Activated effector memory CD4-positive, alpha-beta T cell treated with anti-CD3 and anti-CD28 coated beads, Interleukin-2, amount 50 U/mL, for 16 hours (primary cell): ENCODE results near the gene CD6.

Experiments
- DNase-seq: peaks from one replicate; pipeline ENCODE4 v3.0.0-alpha.2; 2020

CD6 gene

GRCh38 chr11:60987577-60988277 is 16.2 kb downstream of the CD6 start:
- DNase-seq: peak; percentile 86

DNA sequence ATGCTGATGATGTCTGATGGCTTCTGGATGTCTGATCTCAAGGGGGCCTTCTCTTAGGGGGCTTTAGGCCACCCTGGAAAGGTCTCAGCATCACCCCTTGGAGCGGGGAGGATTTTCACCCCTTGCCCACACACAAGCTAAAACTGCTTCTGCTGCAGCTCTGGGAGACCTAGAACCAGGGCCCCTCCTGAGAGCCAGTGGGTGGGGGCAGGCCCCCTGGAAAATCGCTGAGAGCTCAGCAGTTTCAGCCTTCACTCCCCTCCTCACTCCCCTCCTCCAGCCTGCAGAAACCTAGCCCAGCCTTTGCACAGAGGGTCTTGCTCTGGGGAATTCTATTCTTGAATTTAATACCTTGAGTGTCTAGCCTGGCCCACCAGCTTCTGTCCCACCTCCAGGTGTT is 17.2 kb downstream of the CD6 start:
- peak; percentile 66 for DNase-seq

DNA sequence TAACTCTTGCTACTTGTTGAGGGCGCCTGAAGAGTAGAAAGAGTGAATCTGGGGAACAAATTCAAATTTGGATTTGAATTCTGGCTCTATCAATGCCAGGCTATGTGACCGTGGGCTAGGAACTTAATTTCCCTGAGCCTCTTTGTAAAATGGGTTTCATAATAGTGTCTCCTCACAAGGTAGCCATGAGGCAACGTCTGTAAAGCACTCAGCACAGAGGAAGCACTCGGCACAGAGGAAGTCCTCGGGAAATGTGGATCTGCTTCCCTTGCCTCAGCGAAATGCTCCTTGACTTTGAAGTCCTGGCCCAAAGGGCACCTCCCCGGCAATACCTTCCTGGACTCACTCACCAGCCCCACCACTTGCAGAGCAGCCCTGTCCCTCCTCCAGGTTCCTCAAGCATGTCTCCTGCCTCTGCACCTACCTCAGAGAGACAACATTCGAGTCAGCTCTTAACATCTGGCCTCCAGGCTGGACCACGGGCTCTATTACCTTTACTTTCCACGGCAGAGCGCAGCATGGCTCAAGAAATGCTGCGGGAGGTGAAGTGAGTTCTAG is 17.7 kb downstream of the CD6 start:
- peak; percentile 68 for DNase-seq

DNA sequence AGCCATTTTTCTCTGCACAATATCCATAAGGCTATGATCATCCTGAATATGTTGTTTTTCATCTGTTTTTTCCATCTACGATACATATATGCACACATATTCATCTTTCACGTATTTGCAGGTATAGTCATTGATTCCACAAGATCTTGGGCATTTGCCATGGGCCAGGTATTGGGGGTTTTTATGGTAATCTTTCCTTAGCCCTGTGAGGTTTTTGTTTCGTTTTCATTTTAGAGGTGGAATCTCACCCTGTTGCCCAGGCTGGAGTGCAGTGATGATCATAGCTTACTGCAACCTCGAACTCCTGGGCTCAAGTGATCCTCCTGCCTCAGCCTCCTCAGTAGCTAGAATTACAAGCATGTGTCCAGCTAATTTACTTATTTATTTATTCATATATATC is 20.0 kb downstream of the CD6 start:
- DNase-seq: peak; percentile 73

DNA sequence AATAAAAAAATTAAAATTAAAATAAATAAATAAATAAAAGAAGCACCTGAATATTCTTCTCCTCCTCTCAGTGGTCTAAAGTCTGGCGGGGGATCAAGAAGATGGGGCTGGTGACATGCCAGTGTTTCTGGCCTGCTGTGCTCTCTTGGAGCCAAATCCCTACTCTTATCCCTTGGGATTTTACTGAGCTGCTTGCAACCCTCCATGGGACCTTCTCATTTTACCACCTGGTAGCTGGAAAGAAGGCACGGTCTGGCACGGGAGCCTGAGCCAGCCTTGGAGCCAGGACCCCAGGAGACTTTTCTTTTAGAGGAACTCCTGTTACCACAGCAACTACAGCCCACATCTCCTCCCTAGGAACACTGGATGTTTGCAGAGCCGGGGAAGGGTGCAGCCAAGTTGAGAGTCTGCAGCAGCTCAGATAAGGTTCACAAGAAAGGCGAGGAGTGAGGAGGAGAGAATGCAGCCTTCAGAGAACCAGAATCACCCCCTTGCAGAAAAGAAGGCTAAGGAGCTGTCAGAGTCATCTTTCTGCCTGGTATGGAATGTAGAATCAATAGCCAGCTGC is 21.4 kb downstream of the CD6 start:
- DNase-seq: peak; percentile 45

DNA sequence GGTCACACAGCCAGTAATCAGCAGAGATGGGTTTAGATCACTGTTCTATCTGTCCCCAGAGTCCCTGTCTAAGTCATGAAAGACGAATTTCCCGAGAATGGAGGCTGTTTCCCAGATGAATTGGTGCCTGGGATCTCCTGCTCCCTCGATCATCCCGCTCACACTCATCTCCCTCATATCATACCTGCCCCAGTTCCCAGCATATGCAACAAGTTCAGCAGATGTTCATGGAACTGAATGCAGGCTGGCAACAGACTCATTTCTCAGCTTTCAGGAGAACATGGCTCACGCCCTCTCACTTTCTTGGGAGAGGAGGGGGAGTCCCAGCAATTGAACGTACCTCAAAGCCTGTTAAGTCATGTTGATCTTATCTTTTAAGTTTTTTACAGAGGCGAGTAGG is 22.1 kb downstream of the CD6 start:
- no peak for DNase-seq

DNA sequence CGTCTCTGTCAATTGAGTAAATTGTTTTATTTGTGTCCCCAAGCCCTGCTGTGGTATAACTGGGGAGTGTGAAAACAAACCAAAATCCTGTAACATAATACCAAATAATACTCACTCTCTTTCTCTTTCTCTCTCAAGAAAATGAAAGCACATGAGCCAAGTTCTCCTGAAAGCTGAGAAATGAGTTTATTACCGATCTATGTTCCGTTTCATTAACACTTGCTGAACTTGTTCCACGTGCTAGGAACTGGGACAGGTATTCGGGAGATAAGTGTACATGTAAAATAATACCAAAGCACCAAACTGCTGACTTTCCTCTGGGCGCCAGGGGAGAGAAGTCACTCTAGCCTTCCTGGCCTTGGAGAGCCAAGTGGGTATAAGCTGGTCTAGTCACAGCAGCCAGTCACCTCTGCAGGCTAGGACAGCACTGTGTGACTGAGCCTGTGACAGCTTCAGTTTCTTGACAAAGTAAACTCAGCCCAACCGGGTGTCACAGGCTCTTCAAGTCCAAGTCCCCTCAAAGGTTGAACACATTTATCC is 23.1 kb downstream of the CD6 start:
- DNase-seq: no peak

GRCh38 chr11:60995798-60996197 is 24.3 kb downstream of the CD6 start:
- no peak for DNase-seq

GRCh38 chr11:60996381-60997138 is 25.1 kb downstream of the CD6 start:
- no peak for DNase-seq

DNA sequence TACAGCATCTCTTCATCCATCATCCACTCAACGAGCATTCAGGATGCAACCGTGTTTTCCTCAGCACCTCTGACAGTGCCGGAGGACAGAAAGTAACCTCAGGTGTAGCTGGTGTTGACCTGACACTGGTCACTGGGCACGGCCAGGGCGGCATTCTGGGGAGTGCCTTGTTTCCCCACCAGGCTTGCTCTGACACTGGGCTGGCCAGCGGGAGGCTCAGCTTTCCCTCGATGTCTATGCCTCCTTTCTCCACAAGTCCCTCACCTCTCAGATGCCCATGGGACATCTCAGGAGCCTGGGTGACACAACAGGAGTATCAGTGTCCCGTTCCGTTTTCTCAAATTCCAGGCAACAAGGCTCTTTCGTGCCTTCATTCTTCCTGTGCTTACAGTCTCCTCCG is 28.9 kb downstream of the CD6 start:
- no peak for DNase-seq

DNA sequence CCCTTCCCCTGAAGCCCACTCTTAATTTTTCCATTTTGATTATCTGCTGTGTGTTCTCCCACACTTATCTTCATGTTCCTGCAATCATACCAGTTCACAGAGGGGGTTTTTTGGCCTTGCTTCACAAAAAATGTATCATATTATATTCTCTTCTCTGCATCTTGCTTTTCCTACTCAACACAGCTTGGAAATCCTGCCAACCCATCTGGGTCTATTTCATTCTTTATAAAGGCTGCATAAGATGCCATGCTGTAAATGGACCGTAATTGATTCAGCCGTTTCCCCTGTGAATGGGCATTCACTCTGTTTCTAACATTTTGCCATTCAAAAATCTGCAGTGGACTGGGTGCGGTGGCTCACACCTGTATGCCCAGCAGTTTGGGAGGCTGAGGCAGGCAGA is 30.5 kb downstream of the CD6 start:
- DNase-seq: no peak

DNA sequence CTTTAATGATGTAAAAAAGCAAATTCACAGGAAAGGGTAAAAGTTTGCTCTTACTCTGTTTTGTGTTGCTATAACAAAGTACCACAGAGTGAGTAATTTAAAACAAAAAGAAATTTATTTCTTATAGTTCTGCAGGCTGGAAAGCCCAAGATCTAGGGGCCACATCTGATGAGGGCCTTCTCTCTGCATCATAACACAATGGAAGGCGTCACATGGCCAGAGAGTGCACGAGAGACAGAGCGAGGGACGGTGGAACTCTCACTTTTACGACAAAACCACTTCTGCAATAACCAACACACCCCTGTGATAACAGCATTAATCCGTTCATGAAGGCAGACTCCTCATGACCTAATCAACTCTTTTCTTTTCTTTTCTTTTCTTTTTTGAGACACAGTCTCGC is 31.1 kb downstream of the CD6 start:
- no peak for DNase-seq

DNA sequence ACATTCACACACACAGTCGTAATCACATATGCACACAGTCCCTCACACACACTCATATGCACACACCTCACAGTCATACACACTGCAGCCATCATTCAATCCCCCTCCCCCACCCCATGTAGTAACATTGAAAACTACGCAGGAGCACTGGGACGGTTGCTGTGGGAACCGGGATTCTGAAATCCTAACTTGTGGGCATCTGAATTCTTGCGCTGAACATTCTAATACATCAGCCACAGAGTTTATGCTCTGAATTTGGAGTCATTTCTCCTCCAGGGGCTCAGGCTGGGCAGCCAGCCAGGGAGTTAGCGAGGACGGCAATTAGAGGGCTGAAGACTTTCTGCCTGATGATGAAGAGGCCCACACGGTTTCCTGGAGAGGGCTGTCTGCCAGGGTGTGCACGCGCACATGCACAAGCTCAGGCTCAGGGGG is 32.7 kb downstream of the CD6 start:
- peak; percentile 80 for DNase-seq

GRCh38 chr11:61004761-61005181 is 33.3 kb downstream of the CD6 start:
- DNase-seq: peak; percentile 76

DNA sequence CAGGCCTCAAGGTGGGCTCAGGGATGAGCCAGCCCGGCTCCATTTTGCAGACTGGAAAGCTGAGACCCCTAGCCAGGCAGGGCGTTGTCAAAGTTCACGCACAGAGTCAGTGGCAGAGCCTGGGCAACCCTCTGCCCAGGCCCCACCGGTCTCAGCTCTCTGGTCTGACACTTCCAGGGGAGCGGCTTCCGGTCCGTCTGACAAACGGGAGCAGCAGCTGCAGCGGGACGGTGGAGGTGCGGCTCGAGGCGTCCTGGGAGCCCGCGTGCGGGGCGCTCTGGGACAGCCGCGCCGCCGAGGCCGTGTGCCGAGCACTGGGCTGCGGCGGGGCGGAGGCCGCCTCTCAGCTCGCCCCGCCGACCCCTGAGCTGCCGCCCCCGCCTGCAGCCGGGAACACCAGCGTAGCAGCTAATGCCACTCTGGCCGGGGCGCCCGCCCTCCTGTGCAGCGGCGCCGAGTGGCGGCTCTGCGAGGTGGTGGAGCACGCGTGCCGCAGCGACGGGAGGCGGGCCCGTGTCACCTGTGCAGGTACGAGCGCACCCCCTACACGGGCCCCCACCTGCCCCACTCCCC is 36.0 kb downstream of the CD6 start:
- no peak for DNase-seq

GRCh38 chr11:61007956-61008896 is 36.7 kb downstream of the CD6 start:
- DNase-seq: no peak

- no peak for DNase-seq
These were observed 37.5 kb downstream of the CD6 start for GRCh38 chr11:61008971-61009370.

GRCh38 chr11:61009392-61010275 is 38.2 kb downstream of the CD6 start:
- no peak for DNase-seq

DNA sequence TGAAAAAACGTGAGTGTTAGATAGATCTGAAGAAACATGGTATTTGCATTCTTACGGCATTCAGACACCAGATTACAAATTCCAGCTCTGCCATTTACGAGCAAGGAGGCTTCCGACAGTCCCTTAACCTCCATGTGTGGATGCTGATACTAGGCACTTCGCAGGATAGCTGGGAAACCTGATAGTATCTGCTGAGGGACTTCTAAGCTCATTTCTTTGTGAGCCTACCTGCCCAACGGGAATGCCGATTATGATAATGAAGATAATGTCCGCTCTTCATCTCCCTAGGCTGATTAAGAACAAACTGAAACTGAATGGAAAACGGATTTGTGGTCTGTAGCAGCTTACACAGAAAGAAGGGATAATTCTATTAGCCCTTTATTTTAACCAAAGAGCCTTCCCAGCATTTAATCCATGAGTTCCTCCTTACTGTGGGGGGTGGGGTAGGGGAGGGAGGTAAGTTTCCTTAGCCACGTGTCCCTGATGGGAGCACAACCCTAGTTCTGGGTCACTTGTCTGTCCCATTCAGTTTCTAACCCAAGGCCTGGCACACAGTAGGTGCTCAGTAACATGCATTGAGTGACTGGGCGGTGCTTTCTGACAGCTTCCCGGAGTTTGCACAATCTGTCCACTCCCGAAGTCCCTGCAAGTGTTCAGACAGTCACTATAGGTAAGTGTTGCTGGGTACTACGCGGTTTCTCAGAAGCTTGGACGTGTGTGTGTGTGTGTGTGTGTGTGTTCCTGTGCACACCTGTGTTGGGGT is 39.2 kb downstream of the CD6 start:
- no peak for DNase-seq

GRCh38 chr11:61011229-61011870 is 39.9 kb downstream of the CD6 start:
- DNase-seq: no peak
